ENCODE data around the gene ZNF670. TPM values are rescaled to one million over a fixed set of nuclear protein-coding genes. Genes with fewer than 3 reads are reported as not detected.
A peak's percentile ranks its signal among the peaks of the same experiment; 100 is the strongest.

ZNF670 gene
- total and polyA plus RNA-seq, 9 of the 15 experiments (the other 6 are each of a cell fraction or from before 2014, with no cell fraction given) = 7.1 to 23.4 (median 11.8) TPM

- TF ChIP-seq CEBPB (tag; IDR thresholded peaks at IDR 0.05) (no peak), THAP7 (CRISPR knock-in tag; IDR thresholded peaks at IDR 0.05) (no peak), FOXP4 (CRISPR knock-in tag; IDR thresholded peaks at IDR 0.05; ENCODE audit: borderline replicate concordance) (no peak), RCOR1 (IDR thresholded peaks at IDR 0.05; ENCODE audit: borderline replicate concordance in 1 of 2, low read depth in 2 of 2, low read length in 2 of 2) (peak; percentile 83 to 96; a peak in 3 of 4 replicates), HOXB6 (CRISPR knock-in tag; IDR thresholded peaks at IDR 0.05; ENCODE audit: borderline replicate concordance) (no peak), ZNF609 (CRISPR knock-in tag; IDR thresholded peaks at IDR 0.05; ENCODE audit: borderline replicate concordance) (no peak), ZKSCAN1 (IDR thresholded peaks at IDR 0.05; ENCODE audit: low read depth, low read length) (no peak), PKNOX1 (IDR thresholded peaks at IDR 0.05) (0 out of 2 replicates have a peak, but pooled peaks have one; percentile 28), SUPT5H (IDR thresholded peaks at IDR 0.05) (no peak), LCOR (CRISPR knock-in tag; IDR thresholded peaks at IDR 0.05) (no peak), SMAD2 (IDR thresholded peaks at IDR 0.05; ENCODE audit: low read depth, low read length) (no peak), ZNF507 (tag; conservative IDR thresholded peaks at IDR 0.05) (no peak), RNF2 (IDR thresholded peaks at IDR 0.05) (peak; percentile 90), SMARCA5 (IDR thresholded peaks at IDR 0.05) (no peak), ZBTB34 (CRISPR knock-in tag; IDR thresholded peaks at IDR 0.05) (no peak), ZNF311 (CRISPR knock-in tag; IDR thresholded peaks at IDR 0.05) (no peak), ELF4 (CRISPR knock-in tag; IDR thresholded peaks at IDR 0.05) (no peak), MEIS2 (IDR thresholded peaks at IDR 0.05; ENCODE audit: partially characterized antibody) (peak; percentile 55), ZNF354B (CRISPR knock-in tag; IDR thresholded peaks at IDR 0.05) (no peak), CCAR2 (IDR thresholded peaks at IDR 0.05; ENCODE audit: low read depth, low read length) (no peak)
Observed at GRCh38 chr1:247110627-247111258, 32.1 kb upstream of the ZNF670 start (continued).

All from K562 (cell line).